Activated CD4-positive, alpha-beta T cell treated with anti-CD3 and anti-CD28 coated beads, Interleukin-2, amount 50 U/mL, for 1 hour (primary cell): ENCODE data around the gene PCBP1.
"Not testable (repeated sequence)": the region's sequence is repeated elsewhere in the genome, so short reads cannot be mapped to it uniquely, and the experiment has no call there.

Source experiments
- DNase-seq: peaks from one replicate; pipeline ENCODE4 v3.0.0-alpha.2; 2020

The PCBP1 gene

DNA sequence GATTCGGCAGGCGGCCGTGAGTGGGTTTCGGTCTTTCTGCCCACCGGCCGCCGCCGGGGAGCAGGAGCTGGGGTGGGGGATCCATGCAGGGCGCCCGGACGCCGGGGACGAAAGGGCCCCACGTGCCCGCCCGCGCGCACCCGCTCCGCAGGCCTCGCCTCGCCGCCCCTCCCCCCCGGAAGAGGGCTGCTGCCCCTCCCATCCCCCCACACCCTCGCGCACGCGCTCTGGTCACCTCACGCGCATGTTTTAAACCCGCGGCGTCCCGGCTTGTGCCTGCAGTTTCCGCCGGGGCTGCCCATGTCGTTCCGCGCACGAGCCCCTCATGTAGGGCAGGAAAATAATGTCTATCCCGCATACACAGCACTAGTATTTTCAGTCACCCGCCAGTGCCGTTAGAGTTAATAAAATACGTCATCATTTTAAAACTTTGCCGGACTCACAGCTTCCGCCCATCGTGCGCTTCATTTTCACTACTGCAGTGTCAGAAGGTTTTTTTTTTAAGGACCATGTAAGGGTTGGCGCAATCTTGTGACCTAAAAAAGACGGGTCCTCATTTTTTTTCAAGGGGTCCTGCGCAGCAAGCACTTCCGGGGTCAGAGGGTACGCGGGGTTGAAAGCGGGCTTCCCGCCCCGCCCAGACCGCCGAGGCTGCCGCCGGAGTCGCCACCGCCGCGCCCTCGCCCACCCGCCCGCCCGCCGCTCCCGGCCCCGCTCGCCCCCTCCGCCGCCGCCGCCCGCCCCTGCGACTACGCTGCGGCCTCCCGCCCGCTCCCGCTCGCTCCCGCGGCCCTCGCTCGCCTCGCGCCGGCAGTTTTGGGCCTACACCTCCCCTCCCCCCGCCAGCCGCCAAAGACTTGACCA is at the start of gene PCBP1:
Gene PCBP1, plus strand, starts transcription at position 640 of the 864 bp plus-strand sequence. CDS start 267 bp downstream, outside the sequence.
- peak; percentile 98 for DNase-seq

DNA sequence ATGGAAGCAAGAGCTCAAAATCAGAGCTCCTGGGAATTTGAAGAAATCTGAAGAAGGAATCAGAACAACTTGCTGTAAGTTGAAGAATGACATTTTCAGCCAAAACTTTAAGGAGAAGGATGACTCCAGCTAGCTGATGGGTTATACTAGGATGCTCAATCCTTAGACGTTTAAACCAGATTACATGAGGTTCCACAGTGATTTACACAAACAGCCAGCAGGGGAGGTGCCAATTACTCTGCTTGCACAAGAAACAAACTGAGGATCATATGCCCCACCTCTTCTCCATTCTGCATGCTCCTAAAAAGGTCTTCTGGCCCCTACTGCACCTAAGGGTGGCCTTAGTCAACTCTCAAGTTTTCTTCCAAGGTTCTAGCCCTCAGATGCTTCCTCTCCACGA is 47.9 kb upstream of the PCBP1 start:
- no peak for DNase-seq

DNA sequence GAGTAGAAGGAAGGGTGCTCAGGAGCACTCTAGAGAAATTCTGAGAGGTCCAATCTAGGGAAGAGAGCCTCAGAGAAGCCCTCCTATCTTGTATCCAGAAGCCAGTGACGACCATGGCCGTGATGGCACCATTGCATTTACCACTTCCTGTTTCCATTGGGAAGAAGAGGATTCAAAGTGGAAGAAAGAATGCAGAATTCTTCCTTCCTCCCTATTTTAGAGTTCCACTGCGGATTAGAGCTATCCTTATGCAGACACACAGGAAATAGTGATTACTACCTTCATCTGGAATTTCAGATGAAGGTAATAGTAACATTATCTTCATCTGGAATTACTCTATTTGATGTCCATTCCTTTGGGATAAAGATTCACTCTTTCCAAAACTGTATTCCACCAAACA is 45.6 kb upstream of the PCBP1 start:
- DNase-seq, result no peak

DNA sequence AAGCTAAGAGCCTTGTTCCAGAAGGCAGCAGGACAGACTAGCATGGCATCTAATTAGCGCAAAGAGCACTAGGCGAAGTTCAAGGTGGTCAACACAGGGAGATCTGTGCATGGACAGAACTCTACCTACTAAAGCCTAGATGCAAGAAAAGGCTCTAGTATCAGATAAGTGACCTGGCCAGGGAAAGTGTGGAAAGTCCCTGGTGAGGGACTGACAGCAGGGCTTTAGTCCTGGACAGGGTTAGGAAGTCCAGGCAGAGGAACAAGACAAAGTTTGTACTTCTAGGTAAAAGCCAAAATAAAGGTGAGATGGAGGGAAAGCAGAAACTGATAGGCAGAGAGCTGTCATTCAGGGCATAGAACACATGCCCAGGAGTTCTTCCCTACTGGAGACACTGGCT is 45.0 kb upstream of the PCBP1 start:
- no peak for DNase-seq

DNA sequence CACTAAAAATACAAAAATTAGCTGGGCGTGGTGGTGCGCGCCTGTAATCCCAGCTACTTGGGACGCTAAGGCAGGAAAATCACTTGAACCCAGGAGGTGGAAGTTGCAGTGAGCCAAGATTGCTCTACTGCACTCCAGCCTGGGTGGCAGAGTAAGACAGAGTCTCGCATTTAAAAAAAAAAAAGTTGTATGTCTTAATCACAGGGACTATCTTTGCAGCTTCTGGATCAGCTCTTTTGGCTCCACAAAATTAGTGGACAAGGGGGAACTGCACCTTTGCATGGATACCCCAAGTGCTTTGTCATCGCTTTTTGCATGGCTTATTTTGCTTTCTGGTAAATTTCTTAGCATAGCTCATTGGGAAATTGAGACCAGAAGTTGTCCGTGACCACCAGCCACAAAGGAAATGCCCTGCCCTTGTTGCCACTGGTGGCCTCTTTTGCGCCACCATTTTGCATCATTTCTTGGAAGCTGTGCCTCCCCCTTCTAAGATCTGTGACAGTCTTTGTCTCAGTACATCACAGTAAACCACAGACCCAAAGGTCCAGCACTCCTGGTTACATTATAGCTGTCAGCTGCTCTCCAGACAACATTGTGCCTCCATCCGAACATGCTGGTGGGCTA is 43.9 kb upstream of the PCBP1 start:
- DNase-seq, result no peak

DNA sequence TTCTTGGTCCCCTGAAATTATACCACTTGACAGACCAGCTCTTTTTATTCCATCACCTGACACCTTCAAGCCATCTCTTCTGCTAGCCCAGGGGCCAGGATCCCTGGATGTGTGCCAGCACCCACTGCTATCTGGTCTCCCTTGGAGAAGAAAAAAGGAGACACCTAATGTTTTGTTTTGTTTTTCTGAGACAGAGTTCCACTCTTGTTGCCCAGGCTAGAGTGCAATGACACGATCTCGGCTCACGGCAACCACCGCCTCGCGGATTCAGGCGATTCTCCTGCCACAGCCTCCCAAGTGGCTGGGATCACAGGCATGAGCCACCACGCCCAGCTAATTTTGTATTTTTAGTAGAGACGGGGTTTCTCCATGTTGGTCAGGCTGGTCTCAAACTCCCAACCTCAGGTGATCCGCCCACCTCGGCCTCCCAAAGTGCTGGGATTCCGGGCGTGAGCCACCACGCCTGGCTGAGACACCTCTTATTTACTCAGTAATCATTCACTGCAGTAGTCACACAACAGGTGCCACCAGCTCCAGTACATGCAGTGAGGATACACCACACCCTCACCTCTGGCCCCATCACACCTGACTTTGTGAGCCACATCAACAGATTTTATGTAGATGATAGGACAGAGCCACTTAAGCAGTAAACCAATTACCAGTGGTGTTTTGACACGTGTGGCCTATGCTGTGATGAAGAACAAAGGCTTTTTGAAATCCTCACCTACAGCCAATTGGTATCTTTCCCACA is 42.8 kb upstream of the PCBP1 start:
- no peak for DNase-seq

DNA sequence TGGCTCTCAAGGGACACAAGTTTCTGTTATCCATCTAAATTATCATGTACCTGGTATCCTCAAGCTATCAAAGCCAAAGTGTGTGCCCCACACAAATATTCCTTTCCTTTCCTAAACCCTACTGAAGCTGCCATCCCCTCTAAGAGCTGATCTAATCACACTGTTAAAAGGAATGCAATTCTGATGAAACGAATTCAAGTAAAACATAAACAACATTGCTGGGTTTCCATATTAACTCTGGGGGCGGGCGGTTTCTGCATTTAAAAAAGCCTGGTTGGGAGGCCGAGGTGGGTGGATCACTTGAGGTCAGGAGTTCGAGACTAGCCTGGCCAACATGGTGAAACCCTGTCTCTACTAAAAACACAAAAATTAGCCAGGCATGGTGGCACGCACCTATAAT is 41.9 kb upstream of the PCBP1 start:
- no peak for DNase-seq

DNA sequence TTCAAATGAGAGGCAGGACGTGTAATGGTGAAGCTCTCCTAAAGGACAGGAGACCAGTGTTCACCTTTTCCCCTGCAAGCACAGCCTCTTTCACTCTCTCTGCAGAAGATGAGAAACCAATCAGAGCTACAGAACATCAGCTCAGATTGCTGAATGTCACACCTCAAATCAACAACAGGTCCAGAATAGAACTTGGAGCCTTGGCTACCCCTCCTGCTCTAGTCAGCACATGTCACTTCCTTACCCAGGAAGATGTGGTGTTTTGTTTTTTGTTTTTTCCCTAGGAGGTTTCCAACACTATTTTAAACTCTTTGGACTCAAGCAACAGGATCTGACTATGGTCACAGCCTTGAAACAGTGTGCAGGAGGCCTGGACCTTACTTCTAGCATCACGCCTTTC is 41.3 kb upstream of the PCBP1 start:
- no peak for DNase-seq

DNA sequence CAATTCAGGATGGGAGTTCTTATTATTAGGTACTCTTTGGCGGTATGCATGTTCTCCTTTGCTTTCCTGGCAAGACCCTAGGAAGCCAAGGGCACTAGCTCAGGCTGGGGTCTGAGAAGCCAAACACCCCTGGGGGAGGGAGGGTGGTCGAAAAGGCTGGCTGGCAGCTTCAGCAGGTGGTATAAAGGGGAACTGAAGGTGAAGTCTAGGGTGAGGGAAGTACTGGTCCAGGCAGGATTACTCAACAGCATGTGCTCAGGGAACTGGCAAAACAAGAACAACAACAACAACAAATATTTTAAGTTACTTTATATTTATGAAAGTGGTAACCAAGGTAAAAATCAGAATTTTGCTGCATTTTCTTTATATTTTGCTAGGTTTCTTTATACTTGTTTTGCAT is 40.7 kb upstream of the PCBP1 start:
- no peak for DNase-seq

DNA sequence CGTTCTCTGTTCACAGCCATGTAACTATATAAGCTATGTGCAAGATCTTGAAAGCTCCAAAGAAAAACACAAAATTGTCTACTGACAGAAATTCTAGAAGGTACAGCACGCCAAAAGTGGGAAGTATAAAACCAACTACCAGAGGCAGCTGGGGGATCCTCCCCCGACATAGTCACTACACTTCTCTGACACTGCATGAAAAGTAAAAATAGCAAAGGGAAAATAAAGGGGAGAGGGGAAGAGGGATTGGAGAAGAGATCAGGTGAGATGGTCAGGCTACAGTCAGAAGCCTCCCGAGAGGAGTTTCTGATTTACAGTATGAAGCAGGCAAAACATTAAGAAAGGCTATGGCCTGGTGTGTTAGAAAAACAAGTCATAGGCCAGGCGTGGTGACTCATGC is 39.8 kb upstream of the PCBP1 start:
- DNase-seq, result no peak

DNA sequence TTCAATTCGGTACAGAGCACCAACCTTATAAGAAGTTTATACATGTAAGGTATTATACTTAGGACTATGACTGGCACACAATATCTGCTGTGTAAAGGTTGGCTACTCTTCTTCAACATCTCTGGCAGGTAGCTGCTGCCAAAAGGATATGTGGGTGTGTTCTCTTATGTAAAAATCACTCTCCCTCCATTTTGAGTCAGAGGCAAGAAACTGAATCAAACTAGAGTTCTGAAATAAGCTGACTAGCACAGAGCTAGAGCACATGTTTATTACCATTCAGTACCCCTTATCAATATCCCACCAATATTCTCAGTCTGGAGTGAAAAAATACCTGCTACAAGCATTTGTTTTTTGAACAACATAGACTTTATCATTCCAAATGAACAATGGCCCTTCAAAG is 38.0 kb upstream of the PCBP1 start:
- DNase-seq, result no peak

DNA sequence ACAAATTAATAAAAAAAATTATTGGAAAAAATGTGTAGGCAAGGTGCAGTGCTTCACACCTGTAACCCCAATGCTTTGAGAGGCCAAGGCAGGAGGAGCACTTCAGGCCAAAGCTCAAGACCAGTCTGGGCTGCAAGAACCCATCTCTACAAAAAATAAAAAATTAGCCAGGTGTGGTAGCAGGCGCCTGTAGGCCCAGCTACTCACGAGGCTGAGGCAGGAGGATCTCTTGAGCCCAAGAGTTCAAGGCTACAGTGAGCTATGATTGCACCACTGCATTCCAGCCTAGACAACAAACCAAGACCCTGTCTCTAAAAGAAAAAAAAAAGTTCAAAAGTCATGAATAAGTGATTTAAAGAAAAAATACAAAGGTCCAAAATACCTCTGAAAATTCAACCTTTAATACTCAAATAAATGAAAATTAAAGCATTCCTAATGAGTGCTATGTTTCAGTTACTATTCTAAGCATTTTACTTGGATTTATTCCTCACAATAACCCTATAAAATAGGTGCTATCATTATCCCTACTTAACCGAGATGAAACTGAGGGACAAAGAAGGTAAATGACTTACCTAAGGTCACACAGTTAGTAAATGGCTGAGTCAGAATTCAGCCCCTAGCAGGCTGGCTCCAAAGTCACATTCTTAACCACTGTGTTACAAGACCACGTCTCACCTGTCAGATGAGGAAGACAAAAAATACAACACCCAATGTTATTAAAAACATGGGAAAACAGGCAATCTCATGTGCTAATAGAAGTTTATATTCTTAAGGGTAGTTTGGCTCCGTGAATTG is 36.4 kb upstream of the PCBP1 start:
- no peak for DNase-seq

DNA sequence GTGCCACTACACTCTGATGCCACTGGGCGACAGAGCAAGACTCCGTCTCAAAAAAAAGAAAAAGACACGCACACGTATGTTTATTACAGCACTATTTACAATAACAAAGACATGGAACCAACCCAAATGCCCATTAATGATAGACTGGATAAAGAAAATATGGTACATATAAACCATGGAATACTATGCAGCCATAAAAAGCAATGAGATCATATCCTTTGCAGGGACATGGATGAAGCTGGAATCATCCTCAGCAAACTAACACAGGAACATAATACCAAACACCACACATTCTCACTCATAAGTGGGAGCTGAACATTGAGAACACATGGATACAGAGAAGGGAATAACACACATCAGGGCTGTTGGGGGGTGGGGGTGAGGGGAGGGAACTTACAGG is 32.0 kb upstream of the PCBP1 start:
- DNase-seq, result not testable (repeated sequence)

DNA sequence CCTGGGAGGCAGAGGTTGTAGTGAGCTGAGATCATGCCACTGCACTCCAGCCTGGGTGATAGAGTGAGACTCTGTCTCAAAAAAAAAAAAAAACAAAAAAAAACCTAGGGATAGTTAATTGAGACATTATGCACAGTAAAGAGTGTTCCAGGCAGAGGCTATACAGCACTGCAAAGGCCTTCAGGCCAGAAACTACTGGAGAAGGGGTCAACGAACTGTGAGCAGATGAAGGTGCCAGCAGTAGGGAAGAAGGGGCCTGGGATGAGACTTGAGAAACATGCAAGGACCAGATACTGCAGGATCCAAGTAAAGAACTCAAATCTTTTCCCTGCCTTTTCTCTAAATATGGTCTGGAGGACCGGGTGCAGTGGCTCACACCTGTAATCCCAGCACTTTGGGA is 26.0 kb upstream of the PCBP1 start:
- DNase-seq, result no peak

DNA sequence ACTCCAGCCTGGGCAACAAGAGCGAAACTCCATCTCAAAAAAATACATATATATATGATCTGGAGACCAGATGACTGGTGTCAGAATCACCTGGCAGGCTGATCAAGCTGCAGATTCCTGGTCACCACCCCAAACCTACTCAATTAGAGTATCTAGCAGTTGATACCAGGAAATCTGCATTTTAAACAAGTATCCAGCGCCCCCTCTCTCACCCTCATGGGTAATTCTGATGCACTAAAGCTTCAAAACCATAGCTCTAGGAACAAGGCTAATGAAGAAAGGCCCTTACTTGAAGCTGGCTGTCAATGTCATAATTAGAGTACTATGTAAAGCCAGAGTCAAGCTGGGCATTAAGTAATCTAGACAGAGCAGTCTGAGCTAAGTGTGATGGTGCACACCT is 25.0 kb upstream of the PCBP1 start:
- no peak for DNase-seq

DNA sequence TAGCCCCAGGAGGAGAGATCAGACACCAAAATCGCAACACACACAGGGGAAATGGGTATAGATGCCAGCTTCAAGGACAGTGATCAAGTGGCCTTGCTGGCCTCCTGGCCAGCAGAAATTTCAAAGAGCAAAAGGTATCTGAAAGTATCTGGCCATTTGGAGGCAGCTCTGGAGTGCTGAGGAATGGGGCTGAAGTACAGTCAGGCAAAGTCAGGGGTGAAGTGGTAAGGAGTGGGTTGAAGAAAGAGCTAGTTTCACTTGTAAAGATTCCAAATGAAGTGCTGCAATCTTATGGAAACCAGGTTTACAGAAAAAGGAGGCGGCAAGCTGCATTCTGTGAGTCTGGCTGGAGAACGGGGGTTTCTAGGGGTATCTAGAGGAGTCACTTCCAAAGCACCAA is 19.2 kb upstream of the PCBP1 start:
- no peak for DNase-seq

DNA sequence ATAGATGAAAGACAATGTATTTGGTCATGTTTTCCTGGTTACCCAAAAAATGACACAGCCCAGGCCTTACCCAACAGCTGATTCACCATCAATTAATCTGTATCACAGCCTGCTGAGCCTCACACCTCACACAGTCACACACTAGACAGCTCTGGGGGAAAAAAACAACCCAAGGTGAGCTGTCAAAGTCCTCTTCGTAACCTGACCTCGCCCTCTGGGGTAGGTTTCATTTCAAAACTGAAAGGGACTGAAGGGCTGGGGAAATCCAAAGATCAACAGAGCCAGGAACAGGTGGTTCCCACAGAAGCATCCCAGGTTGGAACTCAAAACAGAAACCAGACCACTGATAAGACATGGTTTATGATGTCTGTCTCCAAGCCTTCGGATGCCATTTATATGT is 18.2 kb upstream of the PCBP1 start:
- DNase-seq, result peak; percentile 65

DNA sequence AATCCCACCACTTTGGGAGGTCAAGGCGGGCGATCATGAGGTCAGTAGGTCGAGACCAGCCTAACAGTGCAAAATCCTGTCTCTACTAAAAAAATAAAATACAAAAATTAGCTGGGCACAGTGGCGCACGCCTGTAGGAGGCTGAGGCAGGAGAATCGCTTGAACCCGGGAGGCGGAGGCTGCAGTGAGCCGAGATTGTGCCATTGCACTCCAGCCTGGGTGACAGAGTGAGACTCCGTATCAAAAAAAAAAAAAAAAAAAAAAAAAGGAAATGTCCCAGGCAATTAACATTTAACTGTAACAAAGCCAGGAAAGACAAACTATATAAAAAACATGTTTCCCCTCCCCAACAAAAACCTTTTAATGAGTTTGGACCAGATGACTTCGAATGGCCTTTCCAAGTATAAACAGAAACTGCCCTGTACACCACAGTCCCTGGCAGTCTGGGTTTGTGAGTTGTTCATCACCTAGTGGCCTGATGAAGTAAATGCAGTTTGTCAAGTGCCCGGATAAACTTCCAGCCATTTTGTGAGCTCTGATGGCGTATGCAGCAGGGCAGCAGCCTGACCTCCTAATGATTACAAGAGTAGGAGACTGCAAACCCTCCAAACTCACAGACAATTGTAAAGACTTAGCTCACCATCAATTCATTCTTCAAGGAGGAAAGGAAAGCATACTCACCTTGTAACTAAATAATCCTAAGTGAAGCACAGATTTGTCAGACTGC is 16.6 kb upstream of the PCBP1 start:
- DNase-seq, result peak; percentile 44

DNA sequence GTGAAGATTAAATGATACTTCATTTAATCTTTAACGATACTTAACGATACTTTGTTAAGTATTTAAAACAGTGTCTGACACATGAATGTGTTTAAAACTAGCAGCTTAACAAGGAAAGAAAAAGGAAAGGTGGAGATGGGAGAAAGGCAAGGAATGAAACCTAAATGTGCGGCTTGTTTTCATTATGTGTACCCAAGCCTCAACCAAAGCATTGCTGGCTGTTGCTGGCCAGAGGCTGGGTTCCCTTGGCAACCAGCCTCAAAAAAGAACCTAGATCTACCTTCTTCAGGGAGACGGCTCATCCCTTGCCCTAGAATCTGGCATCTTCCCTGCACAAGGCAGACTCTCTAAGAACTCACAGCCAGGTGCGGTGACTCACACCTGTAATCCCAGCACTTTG is 13.8 kb upstream of the PCBP1 start:
- no peak for DNase-seq

DNA sequence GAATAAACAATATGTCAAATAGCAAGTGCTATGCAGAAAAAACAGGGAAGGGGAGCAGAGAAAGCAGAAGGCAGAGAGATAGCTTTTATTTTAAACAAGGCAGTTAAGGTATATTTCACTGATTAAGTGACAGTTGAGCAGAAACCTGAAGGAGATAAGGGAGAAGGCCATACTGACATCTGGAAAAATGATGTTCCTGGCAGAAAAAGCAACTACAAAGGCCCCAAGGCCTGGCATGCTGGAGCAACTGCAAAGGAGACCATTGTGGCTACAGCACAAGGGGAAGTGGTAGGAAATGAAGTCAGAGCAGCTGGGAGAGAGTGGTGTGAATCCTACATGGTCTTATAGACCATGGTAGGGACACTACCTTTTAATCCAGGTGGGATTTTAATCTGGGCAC is 8.9 kb upstream of the PCBP1 start:
- no peak for DNase-seq

DNA sequence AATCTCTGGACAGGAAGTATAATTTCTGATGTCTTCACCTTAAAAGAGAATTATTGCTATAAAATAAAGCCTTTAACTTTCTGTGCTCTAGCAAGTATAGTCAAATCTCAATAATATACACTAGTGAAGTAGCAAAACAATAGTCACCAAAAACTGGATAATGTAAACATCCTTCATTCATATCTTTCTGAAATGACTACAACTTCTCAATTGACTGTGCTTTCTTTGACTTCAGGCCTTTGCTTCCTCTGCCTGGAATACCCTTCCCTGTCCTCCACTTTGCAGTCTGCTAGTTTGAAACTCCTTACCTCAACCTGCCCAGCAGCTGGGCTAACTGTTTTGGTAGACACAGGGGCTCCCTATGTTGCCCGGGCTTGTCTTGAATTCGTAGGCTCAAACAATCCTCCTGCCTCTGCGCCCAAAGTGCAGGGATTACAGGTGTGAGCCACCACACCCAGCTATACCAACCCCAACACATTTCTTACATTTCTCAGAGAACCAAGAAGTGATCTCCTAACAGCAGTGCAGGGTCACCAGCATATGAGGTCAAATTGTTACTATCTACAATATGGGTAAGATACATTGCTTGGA is 6.6 kb upstream of the PCBP1 start:
- DNase-seq, result no peak

DNA sequence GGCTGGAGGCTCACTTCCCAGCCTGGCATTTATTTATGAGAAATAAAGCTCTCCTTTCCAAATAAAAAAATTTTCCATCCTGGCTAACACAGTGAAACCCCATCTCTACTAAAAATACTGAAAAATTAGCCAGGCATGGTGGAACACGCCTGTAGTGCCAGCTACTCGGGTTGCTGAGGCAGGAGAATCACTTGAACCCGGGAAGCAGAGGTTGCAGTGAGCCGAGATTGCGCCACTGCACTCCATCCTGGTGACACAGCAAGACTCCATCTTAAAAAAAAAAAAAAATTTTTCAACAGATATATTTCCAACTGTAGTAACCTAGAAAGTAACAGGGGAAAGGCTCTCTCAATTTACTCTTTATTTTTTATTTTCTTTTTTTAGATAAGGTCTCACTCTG is 6.1 kb upstream of the PCBP1 start:
- no peak for DNase-seq
